WI38 (cell line): ENCODE measurements around the gene ZNF230.
A peak's percentile ranks its signal among the peaks of the same experiment; 100 is the strongest.

Source experiments
- H3K4me3 ChIP-seq: 2 replicates; pipeline ENCODE4 v1.5.1; 2011; ENCODE audit warnings: low read depth, mild to moderate bottlenecking, control low read depth, low read length
- CTCF ChIP-seq: IDR thresholded peaks from 2 replicates; pipeline ENCODE4 v1.5.1; 2012; ENCODE audit warnings: low read depth, mild to moderate bottlenecking, control low read depth, low read length

ZNF230 gene

GRCh38 chr19:44010468-44010867 is 7.7 kb downstream of the ZNF230 start:
- H3K4me3 ChIP-seq: no peak overlapping the region
- TF ChIP-seq CTCF: no peak

- no peak overlapping the region for H3K4me3 ChIP-seq
Observed at GRCh38 chr19:44019498-44019897, 16.7 kb downstream of the ZNF230 start.

GRCh38 chr19:44021221-44021620 is 18.5 kb downstream of the ZNF230 start:
- H3K4me3 ChIP-seq: no peak overlapping the region
- no peak for TF ChIP-seq CTCF

More at GRCh38 chr19:44019498-44019897, 16.7 kb downstream of the ZNF230 start:
- TF ChIP-seq CTCF: no peak

- peak overlapping the region; percentile 97 for H3K4me3 ChIP-seq
- no peak for TF ChIP-seq CTCF
Observed at GRCh38 chr19:44024900-44025216, 22.1 kb downstream of the ZNF230 start.

- TF ChIP-seq CTCF: no peak
- H3K4me3 ChIP-seq: peak within 1 kb of the TSS; percentile 97
Observed at GRCh38 chr19:44025217-44025936, 22.6 kb downstream of the ZNF230 start, which contains the start of gene ZNF222. Gene ZNF222 (plus strand): TSS chr19:44025379. CDS start chr19:44025437, 58 bp downstream.

GRCh38 chr19:44026622-44027021 is 23.9 kb downstream of the ZNF230 start:
- H3K4me3 ChIP-seq: no peak overlapping the region
- TF ChIP-seq CTCF: no peak

GRCh38 chr19:44032001-44032610 is 29.3 kb downstream of the ZNF230 start:
- TF ChIP-seq CTCF: no peak
- no peak overlapping the region for H3K4me3 ChIP-seq
